ENCODE data around the gene C1orf232.

The C1orf232 gene

DNA sequence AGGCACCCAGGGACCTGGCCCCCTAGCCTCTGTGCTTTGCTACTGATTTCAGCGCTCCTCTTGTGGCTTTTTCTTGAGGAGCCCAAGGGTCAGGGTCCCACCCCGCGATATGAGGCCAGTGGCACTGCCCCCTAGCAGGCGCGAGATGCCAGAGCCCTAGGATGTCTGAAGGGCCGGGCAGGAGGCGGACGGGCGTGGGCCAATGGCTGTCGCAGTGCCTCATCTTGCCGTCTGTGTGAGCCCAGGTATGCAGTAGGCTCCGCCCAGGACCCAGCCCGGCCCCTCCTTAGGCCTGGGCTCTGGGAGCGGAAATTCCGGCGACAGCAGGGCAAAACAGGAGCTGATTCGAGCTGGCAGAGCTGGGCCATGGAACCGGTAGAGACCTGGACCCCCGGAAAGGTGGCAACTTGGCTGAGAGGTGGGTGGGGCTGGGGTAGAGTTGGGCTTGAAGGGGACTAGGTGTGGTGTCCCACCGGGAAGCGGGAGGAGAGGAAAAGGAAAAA, 8.5 kb upstream of the C1orf232 start, which contains the start of gene CNKSR1:
Gene CNKSR1, plus strand, starts transcription at position 310 of the 503 bp plus-strand sequence. Its CDS starts 57 bp downstream, at position 367.
- no peak for DNase-seq

DNA sequence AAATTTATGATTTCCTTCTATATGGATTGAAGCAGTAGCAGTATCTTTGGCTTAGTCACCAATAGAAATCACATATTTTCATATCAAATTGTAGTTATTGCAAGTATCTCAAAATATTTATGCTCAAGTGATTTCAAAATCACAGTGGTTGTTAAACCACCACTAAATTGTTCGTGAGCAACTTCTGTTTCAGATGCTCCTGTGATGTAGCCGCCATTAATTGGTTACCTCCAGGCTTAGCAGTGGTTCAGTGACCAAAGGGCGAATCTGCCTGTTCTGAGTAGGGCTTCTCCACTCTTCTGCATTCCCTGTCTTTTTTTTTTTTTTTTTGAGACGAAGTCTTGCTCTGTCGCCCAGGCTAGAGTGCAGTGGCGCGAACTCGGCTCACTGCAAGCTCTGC, 6.6 kb upstream of the C1orf232 start:
- DNase-seq = no peak

DNA sequence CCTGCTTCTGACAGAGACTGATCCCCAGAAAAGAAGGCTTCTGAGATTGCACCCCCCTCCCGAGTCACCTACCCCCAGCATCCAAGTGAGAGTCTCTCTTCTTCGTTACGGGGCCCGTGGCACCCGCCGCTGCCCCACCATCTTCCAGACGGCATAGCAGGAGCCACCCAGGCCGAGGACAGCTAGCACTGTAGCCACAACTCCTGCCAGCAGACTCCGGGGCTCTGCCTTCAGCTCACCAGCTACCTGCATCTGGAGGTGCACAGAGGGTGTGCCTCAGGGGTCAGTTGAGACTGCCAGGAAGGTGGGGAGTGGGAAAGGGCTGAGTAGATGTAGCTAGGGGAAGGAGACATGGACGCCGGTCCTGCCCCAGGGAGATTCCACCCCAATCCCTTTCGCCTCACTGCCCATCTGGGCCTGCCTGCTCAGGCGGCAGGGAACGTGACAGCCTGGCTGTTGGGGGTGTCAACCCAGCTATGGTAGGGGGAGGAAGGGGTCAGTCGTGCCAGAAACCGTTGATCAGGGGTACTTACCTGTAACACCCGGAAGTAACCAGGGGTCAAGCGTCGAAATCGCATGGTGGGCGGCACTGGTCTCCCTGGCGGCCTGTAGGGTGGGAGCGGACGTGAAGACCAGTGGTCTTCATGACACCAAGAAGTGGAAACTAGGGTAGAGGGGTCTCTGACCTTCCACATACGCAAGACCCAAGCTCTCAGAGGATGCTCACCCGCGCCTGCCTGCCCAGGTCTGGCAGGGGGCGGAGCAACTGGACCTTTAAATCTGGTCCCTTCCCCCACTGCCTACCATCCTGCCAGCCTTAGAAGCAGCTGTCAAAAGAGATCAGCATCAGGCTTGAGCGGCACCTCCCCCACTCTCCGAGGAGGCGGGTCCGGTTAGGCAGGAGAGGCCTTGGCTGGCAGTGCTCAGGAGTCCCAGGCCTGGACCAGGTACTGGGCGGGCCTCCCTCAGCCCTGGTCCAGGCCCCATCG, 2.6 kb upstream of the C1orf232 start, which contains the start of gene ZNF593OS:
Gene ZNF593OS, minus strand, starts transcription at position 749 of the 989 bp plus-strand sequence. Its CDS starts 171 bp downstream, at position 578.
- DNase-seq = no peak

DNA sequence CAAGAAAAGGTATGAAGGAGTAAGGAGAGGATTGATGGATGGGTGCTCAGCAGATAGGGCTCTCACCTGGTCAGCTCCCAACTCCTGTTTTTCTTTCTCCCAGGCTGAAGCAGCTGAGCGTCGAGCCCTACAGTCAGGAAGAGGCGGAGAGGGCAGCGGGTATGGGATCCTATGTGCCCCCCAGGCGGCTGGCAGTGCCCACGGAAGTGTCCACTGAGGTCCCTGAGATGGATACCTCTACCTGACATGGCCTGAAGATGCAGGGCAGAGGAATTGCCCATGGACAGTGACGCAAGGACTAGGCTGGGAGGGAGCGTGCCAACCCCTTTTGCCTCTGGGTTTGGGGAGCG, 1.7 kb upstream of the C1orf232 start:
- DNase-seq = no peak

DNA sequence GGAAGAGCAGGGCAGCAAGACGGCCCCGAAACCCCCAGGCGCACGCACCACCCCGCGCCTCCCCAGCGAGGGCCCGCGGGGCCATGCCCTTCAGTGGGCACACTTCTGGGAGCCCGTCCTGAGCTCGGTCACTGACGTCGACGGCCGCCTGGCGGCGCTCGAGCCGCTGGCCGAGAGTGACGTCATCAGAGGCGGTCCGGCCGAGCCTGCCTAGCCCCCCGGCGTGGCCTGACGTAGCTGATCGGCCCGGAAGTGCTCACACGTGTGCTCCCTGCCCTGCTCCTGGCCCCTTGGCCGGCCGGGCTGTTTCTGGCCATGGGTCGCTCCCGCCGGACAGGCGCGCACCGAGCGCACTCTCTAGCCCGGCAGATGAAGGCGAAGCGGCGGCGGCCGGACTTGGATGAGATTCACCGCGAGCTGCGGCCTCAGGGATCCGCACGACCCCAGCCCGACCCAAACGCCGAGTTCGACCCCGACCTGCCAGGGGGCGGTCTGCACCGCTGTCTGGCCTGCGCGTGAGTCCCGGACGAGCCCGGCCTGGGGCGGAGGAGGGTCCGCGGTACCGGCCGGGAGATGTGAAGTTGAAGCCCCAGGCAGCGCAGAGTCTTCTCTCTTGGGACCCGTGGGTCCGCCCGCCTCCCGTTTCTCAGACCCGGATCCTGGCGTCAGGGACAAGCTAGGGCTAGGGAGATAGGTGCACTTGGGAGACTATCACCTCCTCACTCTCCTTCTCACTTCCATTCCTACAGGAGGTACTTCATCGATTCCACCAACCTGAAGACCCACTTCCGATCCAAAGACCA, 1.1 kb upstream of the C1orf232 start, which contains the start of gene ZNF593:
Gene ZNF593, plus strand, starts transcription at position 240 of the 803 bp plus-strand sequence. Its CDS starts 76 bp downstream, at position 316.
- DNase-seq = peak; percentile 45

DNA sequence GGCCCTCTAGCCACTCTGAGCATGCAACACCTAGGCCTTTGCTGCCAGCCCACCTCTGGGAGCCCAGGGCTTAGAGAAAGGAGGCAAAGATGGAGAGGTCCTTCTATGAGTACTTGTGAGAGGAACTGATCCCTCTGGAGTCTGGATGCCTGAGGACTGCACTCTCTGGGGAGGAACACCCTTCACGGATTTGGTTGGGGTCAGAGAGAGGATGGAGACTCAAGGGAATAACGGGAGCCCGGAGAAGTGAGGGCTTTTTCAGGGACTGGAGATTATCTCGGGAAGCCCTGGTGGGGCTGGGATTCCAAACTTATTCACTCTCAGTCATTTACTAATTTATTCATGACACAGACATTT, 413 bp upstream of the C1orf232 start:
- DNase-seq = no peak

DNA sequence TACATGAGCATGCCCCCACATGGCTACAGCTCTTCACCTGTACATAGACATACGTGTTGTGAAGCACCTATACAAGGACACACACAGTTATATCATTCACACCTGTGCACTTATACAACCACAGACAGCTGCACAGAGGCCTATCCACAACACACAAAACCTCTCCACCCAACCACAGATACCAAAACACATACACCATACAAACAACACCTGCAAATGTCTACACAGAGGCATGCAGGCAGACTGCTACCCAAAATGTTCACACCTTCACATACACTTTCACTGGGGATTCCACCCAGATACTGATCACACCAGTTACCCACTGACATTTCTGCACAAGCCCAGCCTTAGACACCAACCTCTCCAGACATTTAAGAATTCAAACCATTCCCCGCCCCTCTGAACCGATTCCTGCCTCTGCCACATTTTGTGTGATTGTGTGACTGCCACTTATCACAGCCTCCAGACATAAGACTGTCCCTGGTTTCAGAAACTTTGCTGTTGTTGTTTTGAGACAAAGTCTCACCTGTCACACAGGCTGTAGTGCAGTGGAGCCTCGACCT, 2.0 kb downstream of the C1orf232 start:
- DNase-seq = no peak

DNA sequence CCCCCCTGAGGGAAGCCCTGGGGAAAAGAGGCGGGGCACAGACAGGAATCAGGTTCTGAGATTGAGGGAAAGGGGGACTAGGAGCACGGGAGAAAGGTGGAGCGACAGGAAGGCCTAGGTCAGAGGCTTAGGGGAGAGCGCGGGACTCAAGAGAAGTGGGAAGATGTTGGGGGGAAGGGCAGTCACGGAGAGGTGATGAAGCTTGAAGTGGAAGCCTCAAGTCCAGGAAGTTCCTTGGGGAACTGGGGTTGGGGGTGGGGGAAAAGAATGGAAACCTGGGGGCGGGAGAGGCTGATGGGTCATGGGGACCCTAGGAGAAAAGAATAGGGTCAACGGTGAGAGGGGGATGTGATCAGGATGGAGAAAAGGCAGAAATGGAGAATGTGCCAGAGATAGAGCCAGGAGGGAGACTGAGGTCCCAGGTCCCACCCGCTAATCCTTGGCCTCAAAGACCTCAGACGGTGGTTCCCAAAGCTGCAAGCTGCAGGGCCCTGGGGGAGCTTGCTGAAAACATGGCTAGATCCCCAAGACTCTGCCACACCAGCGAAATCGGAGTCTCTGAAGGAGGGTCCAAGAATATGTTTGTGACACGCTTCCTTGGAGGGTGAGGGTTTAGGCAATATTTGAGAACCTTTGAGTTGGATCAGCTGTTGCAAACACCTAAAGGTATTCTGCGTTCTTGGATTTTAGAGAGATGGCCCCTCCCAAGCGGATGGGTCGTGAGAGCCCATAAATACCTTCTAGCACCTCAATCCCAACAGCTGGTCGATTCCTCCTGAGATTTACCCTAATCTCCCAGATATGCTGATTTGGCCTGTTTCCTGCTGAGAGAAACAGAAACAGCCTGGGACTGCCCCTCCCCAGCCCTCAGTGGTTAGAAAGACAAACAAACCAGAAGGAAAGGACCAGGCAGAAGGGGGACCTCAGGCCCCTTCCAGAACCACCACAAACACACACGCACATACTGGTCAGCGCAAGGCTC, 3.6 kb downstream of the C1orf232 start:
- peak; percentile 17 for DNase-seq

DNA sequence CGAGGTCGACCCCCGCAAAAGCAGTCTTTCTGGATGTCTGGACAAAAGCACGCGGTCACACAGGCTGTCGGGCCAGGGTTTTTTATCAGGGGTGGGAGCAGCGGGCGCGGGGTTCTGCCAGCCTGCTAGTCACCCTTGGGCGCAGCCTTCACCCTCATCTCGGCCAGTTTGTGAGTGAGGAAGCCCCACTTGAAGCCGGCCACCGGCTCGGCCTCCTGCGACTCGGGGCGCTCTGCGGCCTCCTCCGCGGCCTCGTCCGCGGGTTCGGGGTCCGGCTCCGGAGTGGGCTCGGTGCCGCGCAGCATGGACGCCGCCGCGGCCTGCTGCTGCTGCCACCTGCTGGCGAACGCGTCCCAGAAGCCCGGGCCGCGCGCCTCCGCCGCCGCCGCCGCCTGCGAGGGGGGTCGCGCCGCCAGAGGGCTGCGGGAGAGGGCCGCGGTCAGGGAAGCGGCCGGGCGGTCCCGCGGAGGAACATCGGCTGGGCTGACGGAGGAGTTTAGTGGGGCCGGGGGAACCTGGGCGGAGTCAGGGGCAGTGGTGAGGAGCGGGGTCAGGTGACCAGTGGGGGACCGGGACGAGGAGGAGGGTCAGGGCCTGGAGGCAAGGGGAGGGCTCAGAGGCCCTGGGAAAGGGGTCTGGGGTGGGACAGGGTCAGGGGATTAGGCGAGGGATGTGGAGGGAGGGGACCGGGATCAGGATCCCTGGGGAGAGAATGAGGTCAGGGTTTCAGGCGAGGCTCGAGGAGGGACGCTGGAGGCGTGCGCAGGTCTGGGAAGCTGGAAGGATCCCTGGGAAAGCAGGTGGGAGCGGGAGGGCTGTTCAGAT, 4.5 kb downstream of the C1orf232 start:
- DNase-seq = no peak

DNA sequence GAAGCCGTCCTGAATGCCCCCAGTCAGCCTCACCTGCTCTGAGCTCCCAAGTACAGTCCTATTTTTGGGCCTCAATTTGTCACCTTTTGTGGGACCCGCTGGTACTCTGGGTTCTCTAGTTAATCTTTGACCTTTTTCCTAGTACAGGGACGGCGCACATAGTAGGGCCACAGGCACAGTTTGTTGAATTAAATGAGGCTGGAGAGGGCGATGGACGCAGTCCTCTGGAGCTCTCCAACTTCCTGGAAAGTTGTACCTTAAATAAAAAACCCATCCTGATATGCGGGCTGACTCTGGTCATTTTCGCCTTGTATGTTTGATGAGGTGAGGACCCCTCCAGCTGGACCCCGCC, 5.1 kb downstream of the C1orf232 start:
- DNase-seq = no peak

DNA sequence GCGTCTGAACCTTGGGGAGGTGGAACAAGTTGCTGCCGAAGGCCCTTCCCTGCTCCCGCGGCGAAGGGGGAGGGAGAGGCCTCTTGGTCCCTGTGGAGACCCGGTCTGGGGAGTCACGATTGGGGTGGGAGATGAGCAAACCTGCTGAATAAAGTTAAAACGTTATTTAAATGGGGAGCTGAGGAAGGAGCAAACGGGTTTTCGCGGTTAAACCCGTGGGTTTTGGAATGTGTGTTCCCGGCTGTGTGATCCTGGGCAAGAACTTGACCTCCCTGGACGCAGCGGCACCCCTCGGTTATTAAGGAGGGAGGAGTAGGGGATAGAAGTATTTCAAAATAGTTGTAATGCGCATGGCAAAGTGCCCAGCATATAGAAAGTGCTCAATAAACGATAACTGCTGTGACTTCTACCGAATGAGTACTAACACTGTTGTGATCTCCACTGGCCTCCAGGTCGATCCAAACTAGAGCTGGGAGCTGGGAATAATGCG, 6.5 kb downstream of the C1orf232 start:
- DNase-seq = no peak

DNA sequence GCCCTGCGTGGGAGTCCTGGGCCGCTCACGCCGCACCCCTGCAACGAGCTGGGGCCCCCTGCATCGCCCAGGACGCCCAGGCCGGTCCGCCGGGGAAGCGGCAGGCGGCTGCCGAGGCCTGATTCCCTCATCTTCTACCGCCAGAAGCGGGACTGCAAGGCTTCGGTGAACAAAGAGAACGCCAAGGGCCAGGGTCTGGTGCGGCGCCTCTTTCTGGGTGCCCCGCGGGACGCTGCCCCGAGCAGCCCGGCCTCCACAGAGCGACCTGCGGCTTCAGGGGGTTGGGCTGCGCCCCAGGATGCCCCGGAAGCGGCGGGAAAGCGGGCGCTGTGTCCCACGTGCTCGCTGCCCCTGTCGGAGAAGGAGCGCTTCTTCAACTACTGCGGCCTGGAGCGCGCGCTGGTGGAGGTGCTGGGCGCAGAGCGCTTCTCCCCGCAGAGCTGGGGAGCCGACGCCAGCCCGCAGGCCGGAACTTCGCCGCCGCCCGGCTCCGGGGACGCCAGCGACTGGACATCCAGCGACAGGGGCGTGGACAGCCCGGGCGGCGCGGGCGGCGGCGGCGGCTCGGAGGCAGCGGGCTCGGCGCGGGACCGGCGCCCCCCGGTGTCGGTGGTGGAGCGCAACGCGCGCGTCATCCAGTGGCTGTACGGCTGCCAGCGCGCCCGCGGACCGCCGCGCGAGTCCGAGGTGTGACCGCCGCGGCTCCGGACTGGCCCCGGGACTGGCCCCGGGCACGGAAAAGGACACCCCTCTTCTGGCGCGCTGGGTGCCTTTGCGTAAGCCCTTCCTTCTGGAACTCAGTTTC, 7.1 kb downstream of the C1orf232 start:
- DNase-seq = no peak

DNA sequence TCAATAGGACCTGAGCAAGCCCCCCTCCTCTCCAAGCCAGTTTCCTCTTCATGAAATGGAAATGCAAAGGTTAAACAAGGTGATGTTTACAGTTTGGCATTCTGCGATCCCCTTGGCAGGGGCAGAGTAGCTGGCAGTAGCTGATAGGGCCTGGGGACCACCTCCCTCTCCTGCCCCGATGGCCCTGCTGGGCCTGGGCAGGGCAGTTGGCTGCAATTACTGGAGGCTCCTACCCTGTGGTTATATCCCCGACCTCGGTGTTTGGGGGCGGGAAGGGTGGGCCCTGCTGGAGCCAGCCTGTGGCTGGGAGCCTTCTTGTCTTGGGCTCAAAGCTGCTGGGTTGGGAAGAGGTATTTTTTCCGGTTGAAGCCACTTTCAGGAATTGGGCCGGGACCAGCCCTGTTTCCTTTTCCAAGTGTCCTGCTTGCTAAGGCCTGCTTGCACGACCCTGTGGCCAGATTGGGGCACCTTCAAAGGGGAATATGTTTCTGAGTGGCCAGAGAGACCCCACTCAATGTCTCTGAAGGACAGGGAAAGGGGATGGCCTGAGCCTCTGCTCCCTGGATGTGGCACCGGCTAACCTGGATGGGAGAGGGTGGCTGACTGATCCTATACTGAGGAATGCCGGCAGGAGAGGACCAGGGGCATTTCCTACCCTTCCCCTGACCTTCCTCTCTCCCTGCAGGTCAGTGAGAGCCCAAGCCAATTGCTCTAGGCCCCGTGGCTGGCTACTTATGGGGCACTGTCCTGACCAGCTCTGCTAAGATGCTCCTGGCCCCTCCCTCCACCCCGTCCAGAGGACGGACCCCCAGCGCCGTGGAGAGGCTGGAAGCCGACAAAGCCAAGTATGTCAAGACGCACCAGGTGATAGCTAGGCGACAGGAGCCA, 8.0 kb downstream of the C1orf232 start:
- no peak for DNase-seq

DNA sequence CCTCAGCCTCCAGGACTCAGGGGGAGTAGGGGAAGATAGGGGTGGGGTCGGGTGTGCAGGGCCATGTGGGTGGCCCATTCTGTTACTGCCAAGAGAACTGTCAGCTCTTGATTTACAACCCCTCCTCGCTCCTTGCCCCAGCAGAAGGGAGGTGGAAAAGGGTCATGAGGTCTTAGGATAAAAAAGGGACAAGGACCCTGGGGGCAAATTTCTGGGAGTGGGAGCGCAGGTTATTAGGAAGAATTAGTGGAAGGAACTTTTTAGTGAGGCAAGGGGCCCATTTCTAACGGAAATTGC, 9.1 kb downstream of the C1orf232 start:
- no peak for DNase-seq

DNA sequence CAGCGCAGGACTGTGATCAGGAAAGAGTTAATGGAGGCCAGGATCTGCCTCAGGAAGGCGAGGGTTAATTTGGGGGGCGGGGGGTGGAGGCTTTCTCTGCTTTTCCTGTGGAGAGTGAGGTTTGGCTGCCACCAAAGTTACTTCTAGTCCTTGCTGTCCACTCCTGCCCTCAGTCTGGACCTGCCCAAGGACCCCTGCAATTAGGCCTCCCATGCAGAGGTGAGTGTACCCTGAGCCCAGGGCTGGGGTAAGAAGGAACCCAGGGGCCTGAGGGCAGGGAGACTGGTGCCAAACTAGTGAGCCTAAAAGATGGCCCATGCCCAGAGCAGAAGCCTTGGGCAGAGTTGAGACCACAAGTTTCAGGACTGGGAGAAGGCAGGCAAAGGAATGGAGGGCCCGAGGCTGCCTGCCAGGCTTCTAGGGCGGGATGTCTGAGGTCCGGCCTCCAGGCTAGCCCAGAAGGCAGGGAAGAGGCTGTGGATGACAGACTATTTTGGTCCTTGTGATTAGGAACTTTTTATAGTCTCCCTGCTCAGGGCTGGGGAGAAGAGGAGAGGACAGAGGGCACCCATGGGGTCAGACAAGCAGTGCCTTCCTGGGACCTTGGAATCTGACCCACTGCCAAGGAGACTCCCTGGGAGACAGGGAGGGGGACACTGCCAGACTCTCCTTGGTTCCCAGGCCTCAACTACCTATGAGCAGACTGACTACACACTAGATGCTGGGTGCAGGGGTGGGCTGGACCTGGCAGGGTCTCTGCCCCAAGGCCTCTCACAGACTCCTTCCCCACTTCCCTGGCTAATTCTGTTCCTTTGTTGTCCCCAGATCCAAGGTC, 9.6 kb downstream of the C1orf232 start, which contains the start of gene FAM110D:
Gene FAM110D, plus strand, starts transcription at position 172 of the 835 bp plus-strand sequence. CDS start 2,213 bp downstream, outside the sequence.
- no peak for DNase-seq

DNA sequence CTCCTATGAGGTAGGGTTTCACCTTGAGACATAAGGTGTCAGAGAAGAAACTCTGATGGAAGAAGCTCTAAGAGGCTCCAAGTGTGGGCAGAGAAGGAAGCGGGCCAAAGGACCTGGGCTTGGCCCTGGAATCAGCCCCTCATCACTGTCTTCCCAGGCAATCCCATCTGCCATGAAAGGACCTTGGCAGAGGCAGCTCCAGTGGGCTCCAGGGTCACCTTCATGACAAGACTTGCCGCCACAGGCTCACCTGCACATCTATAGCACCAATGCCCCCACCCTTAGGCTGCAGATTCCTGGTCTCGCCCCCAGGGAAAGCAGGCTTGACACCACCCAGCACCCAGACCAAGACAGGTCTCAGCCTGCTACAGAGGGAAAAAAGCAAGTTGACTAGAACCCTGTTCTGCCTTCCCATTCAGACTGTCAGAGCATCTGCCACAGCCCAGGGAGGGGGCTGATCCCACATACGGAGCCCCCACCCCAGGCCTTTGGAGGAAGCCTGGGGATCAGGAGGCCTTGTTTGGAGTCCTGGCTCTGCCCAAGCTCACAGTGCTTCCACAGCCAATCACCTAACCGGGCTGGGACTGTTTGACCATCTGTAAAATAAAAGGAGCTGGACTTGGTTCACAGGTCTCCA, 10.4 kb downstream of the C1orf232 start:
- no peak for DNase-seq

DNA sequence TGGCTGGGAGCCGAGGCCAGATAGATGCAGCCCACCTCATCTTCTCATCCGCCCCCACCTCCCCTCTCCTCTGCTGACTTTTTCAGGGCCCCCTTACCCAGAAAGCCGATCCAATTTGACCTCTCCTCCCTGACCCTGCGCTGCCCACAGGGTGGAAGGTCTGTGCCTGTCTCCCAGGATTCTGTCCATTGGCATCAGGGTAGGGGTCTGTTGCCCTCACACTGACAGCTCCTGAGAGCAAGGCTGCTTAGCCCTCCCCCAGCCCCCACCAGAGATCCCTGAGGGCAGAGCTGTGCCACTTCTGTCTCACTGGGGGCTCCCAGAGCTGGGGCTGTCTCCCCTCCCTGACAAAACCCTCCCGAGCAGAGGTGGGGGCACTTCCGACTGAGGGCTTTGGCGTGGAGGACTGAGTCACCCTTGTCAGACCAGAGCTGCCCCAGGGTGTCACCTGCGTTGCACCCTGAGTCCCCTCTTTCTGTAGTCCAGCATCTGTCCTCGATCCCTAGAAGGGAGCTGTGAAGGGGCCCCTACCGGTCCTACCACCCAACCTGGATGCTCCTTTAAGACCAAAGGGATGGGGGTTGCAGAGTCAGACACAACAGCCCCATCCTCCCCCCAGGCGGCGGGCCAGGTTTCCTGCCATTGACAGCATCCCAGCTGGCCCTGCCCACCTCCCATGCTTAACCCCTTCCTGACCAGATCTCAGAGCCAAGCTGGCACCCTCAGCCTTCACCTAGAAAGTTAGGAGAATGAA, 12.3 kb downstream of the C1orf232 start:
- no peak for DNase-seq
